Stomach (tissue), 4 donors: ENCODE results near the gene PTPRE.

Source experiments
- POLR2A ChIP-seq, 4 donors: fragments of 450-650 bp; IDR thresholded peaks; one replicate each; pipeline ENCODE4 v1.6.1; 2016; ENCODE audit warnings: antibody characterized with exemption in 4 of 4, control low read depth in 2 of 4, mild to moderate bottlenecking in 1 of 4, moderate library complexity in 1 of 4
- POLR2AphosphoS5 ChIP-seq, 3 donors: sonication (generic); formaldehyde crosslinking; IDR thresholded peaks; one replicate each; pipeline ENCODE4 v1.6.1; 2016; ENCODE audit warnings: antibody characterized with exemption in 3 of 3
- TF ChIP-seq, protein P1 (sequence below), 7 experiments: fragments of 450-650 bp in 4 of 7; fragments of 200-600 bp in 3 of 7; sonication (generic) in 3 of 7; IDR thresholded peaks; one replicate each; pipeline ENCODE4 v1.5.1; 2016 to 2019; ENCODE audit warnings: antibody characterized with exemption in 7 of 7, control low read depth in 2 of 7, mild to moderate bottlenecking in 1 of 7

GRCh38 chr10:127878475-127879055, 28.3 kb upstream of the PTPRE start:
- TF ChIP-seq, protein P1, sequence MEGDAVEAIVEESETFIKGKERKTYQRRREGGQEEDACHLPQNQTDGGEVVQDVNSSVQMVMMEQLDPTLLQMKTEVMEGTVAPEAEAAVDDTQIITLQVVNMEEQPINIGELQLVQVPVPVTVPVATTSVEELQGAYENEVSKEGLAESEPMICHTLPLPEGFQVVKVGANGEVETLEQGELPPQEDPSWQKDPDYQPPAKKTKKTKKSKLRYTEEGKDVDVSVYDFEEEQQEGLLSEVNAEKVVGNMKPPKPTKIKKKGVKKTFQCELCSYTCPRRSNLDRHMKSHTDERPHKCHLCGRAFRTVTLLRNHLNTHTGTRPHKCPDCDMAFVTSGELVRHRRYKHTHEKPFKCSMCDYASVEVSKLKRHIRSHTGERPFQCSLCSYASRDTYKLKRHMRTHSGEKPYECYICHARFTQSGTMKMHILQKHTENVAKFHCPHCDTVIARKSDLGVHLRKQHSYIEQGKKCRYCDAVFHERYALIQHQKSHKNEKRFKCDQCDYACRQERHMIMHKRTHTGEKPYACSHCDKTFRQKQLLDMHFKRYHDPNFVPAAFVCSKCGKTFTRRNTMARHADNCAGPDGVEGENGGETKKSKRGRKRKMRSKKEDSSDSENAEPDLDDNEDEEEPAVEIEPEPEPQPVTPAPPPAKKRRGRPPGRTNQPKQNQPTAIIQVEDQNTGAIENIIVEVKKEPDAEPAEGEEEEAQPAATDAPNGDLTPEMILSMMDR (IDR thresholded peaks at IDR 0.05), result no peak
- no peak for TF ChIP-seq POLR2AphosphoS5 (IDR thresholded peaks at IDR 0.05)
- TF ChIP-seq POLR2A (IDR thresholded peaks at IDR 0.05), result no peak
